ENCODE data around the gene FAM171A2. TPM values are rescaled to one million over a fixed set of nuclear protein-coding genes. Genes with fewer than 3 reads are reported as not detected.

The FAM171A2 gene
- total RNA-seq, 1 experiment from 2014 or later, result 7.6 TPM

DNA sequence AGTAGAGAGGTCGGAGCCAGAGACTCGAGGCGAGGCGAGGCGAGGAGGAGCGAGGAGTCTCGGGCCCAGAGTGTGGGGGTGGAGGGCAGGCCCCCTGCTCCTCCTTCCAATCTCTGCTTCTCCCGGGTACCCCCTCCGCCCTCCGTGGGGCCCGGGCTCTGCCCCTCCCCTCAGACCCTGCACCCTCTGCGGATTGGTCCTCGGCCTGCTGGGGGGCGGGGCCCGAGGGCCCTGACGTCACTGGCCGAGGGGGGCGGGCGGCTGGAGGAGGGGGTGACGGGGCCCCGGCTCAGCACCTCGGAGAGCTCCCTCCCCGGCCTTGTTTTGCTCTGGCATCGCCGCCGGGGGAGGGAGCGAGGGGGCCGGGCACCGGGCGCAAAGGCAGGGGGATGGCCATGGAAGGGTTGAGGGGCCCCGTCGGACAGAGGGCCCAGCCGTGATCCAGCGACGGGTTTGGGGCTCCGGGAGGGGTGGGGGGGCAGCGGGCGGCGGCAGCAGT, 55.3 kb downstream of the FAM171A2 start, which contains the start of gene RUNDC3A:
RUNDC3A (plus strand) TSS at position 282 of the 499 bp plus-strand sequence. CDS start 232 bp downstream, outside the sequence.
- H3K36me3 ChIP-seq (ENCODE audit: control insufficient read depth, insufficient read depth, low read length), result no peaks in the 10 kb centered on the region
- no peaks in the 10 kb centered on the region for H3K9me3 ChIP-seq (ENCODE audit: control insufficient read depth, insufficient read depth, low read depth, low read length)
- TF ChIP-seq POLR2AphosphoS5 (IDR thresholded peaks at IDR 0.05; ENCODE audit: low read depth, low read length), result no peak
- TF ChIP-seq, protein P1, sequence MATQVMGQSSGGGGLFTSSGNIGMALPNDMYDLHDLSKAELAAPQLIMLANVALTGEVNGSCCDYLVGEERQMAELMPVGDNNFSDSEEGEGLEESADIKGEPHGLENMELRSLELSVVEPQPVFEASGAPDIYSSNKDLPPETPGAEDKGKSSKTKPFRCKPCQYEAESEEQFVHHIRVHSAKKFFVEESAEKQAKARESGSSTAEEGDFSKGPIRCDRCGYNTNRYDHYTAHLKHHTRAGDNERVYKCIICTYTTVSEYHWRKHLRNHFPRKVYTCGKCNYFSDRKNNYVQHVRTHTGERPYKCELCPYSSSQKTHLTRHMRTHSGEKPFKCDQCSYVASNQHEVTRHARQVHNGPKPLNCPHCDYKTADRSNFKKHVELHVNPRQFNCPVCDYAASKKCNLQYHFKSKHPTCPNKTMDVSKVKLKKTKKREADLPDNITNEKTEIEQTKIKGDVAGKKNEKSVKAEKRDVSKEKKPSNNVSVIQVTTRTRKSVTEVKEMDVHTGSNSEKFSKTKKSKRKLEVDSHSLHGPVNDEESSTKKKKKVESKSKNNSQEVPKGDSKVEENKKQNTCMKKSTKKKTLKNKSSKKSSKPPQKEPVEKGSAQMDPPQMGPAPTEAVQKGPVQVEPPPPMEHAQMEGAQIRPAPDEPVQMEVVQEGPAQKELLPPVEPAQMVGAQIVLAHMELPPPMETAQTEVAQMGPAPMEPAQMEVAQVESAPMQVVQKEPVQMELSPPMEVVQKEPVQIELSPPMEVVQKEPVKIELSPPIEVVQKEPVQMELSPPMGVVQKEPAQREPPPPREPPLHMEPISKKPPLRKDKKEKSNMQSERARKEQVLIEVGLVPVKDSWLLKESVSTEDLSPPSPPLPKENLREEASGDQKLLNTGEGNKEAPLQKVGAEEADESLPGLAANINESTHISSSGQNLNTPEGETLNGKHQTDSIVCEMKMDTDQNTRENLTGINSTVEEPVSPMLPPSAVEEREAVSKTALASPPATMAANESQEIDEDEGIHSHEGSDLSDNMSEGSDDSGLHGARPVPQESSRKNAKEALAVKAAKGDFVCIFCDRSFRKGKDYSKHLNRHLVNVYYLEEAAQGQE (IDR thresholded peaks at IDR 0.05; ENCODE audit: insufficient read depth in 1 of 2, low read depth in 2 of 2, low read length in 1 of 2), result peak; percentile 93
- no TSS peak for BruUV-seq (replicated peaks)
- POLR2A ChIA-PET, result interaction anchor here (0.6 to 0.7 kb wide), 2 partner anchors 55 to 84 kb away, joined by 3 to 11 read pairs; no protein-coding TSS in a partner anchor
- peak; percentile 90 for ATAC-seq
- CTCF ChIA-PET, result interaction anchor here (0.7 kb wide), 1 partner anchor 55 kb away, joined by 12 read pairs; no protein-coding TSS in a partner anchor
- H3K4me3 ChIP-seq (ENCODE audit: low read depth in 2 of 2, low read length in 2 of 2), result peak within 1 kb of the TSS; percentile 37 to 47
- intact Hi-C loops (cut with micrococcal nuclease; ENCODE audit: unreplicated experiment) (no loop called here), in situ Hi-C loops (cut with HindIII; ENCODE audit: low pct_unique_long_range_greater_than_20kb, low sequenced_read_pairs) (no loop called here)
- no peak for DNase-seq (ENCODE audit: low read depth, low spot score)
- H3K4me1 ChIP-seq (ENCODE audit: control insufficient read depth, insufficient read depth, low read length), result peaks cover 4% of the 10 kb centered on the region
- no peak within 1 kb of the TSS for H3K27ac ChIP-seq (ENCODE audit: low read length)
- no peaks in the 10 kb centered on the region for H3K27me3 ChIP-seq (ENCODE audit: control insufficient read depth, insufficient read depth, low read length)

DNA sequence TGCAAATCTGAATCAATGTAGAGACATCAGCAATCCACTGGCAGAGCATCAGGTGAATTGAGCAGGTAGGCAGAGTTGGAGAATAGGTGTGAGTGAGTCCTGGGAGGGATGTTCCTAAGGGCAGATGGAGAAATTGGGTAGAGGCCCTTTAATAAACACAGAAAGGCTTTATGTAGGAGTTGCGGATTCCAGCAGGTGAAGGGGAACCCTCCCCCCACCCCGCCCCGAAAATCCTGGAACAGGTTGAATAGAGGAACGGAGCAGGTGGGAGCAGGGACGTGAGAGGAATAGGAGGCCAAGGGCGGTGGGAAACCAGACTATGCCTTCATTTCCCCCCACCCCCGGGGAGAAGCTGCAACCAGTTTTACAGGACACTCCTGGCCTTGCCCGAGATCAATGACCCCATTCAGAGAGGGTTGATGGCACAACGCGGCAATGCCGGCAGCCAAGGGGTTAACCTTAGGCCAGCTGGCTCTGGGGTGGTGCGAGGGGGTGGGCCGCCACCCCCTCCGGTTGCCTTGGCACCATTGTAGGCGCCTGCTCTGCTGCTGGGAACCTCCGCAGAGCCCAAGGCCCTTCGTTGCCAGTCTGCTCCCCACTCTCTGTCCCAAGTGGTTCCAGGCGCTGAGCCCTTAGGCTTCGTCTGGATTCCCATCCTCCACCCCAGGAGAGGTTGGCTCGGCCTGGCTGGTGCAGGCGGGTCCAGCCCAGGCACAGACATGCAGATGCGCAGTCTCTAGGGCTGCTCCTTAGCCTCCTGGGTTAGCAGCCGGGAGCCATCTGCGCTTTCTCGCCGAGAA, 56.1 kb downstream of the FAM171A2 start:
- ATAC-seq (peak; percentile 87), DNase-seq (ENCODE audit: low read depth, low spot score) (no peak)
- intact Hi-C loops (cut with micrococcal nuclease; ENCODE audit: unreplicated experiment), result no loop called here
- Histone ChIP-seq H3K27me3 (ENCODE audit: control insufficient read depth, insufficient read depth, low read length) (no peaks in the 10 kb centered on the region), H3K4me3 (ENCODE audit: low read depth in 2 of 2, low read length in 2 of 2) (peak overlapping the region; percentile 37 to 47), H3K36me3 (ENCODE audit: control insufficient read depth, insufficient read depth, low read length) (no peaks in the 10 kb centered on the region), H3K4me1 (ENCODE audit: control insufficient read depth, insufficient read depth, low read length) (peaks cover 4% of the 10 kb centered on the region), H3K27ac (ENCODE audit: low read length) (no peak overlapping the region), H3K9me3 (ENCODE audit: control insufficient read depth, insufficient read depth, low read depth, low read length) (no peaks in the 10 kb centered on the region)
- in situ Hi-C loops (cut with HindIII; ENCODE audit: low pct_unique_long_range_greater_than_20kb, low sequenced_read_pairs), result no loop called here
- BruUV-seq (replicated peaks), result no TSS peak
- ChIA-PET CTCF (no interaction called here), POLR2A (interaction anchor here (0.6 kb wide), 1 partner anchor 834 kb away, joined by 3 read pairs; no protein-coding TSS in a partner anchor)
- no peak for TF ChIP-seq TCF7L2 (IDR thresholded peaks at IDR 0.05; ENCODE audit: low read depth, low read length)
- TF ChIP-seq, protein P1 (IDR thresholded peaks at IDR 0.05; ENCODE audit: insufficient read depth in 1 of 2, low read depth in 2 of 2, low read length in 1 of 2), result 0 out of 4 replicates have a peak, but pooled peaks of 1 of the 2 experiments have one; percentile 20
- TF ChIP-seq POLR2AphosphoS5 (IDR thresholded peaks at IDR 0.05; ENCODE audit: low read depth, low read length), result no peak
